Endothelial cell (in vitro differentiated cells): Measurements from ENCODE around the gene CCDC27. TPM values are rescaled to one million over a fixed set of nuclear protein-coding genes. Genes with fewer than 3 reads are reported as not detected.
"Not testable (repeated sequence)": the region's sequence is repeated elsewhere in the genome, so short reads cannot be mapped to it uniquely, and the experiment has no call there.

ENCODE experiments used
- DNase-seq: peaks from one replicate; pipeline ENCODE4 v3.0.0; 2021; ENCODE audit warnings: low spot score
- H3K27ac Mint-ChIP-seq: one replicate; pipeline ENCODE4 v1.8.0; 2021; ENCODE audit warnings: mixed read lengths, inconsistent platforms; ENCODE audit not compliant: unreplicated experiment
- H3K27me3 Mint-ChIP-seq: one replicate; pipeline ENCODE4 v1.8.0; 2021; ENCODE audit warnings: mild to moderate bottlenecking, moderate library complexity, mixed read lengths, inconsistent platforms; ENCODE audit not compliant: unreplicated experiment
- H3K36me3 Mint-ChIP-seq: one replicate; pipeline ENCODE4 v1.8.0; 2021; ENCODE audit warnings: mild to moderate bottlenecking, low read depth, mixed read lengths, inconsistent platforms; ENCODE audit not compliant: unreplicated experiment
- H3K4me1 Mint-ChIP-seq: one replicate; pipeline ENCODE4 v1.8.0; 2021; ENCODE audit warnings: mild to moderate bottlenecking, mixed read lengths, inconsistent platforms; ENCODE audit not compliant: unreplicated experiment
- H3K4me3 Mint-ChIP-seq: one replicate; pipeline ENCODE4 v1.8.0; 2021; ENCODE audit warnings: mild to moderate bottlenecking, mixed read lengths, inconsistent platforms; ENCODE audit not compliant: unreplicated experiment
- H3K9me3 Mint-ChIP-seq: one replicate; pipeline ENCODE4 v1.8.0; 2021; ENCODE audit warnings: mixed read lengths, inconsistent platforms; ENCODE audit not compliant: unreplicated experiment
- CTCF ChIP-seq: fragments of 200-600 bp; sonication (generic); IDR thresholded peaks from one replicate; pipeline ENCODE4 v1.5.0; 2021; ENCODE audit warnings: antibody characterized with exemption; ENCODE audit not compliant: unreplicated experiment
- total RNA-seq: library from RNA; stranded (reverse); fragmentation: NEBNext Ultra II Directional; extraction: Animal tissue kit (Norgen Biotek cat#: 25700); gene quantifications from one replicate; pipeline ENCODE4 v1.2.1, GENCODE V29; 2021; ENCODE audit not compliant: unreplicated experiment

CCDC27 gene
- total RNA-seq, 1 donor from 2014 or later, result not detected

GRCh38 chr1:3796215-3797061, 44.2 kb downstream of the CCDC27 start, which contains the start of gene LRRC47:
LRRC47 (minus strand) TSS chr1:3796498; CDS start chr1:3796476, 22 bp downstream.
- peaks cover 17% of the 10 kb centered on the region for H3K4me1 Mint-ChIP-seq
- peak; percentile 78 for DNase-seq
- H3K4me3 Mint-ChIP-seq, result peak within 1 kb of the TSS; percentile 92
- TF ChIP-seq CTCF, result no peak
- H3K27me3 Mint-ChIP-seq, result peaks cover 11% of the 10 kb centered on the region
- H3K27ac Mint-ChIP-seq, result peak within 1 kb of the TSS; percentile 18
- H3K36me3 Mint-ChIP-seq, result peaks cover 7% of the 10 kb centered on the region
- no peaks in the 10 kb centered on the region for H3K9me3 Mint-ChIP-seq

GRCh38 chr1:3799976-3800685, 47.9 kb downstream of the CCDC27 start:
- Mint-ChIP-seq H3K27ac (no peak overlapping the region), H3K4me3 (no peak overlapping the region)

DNA sequence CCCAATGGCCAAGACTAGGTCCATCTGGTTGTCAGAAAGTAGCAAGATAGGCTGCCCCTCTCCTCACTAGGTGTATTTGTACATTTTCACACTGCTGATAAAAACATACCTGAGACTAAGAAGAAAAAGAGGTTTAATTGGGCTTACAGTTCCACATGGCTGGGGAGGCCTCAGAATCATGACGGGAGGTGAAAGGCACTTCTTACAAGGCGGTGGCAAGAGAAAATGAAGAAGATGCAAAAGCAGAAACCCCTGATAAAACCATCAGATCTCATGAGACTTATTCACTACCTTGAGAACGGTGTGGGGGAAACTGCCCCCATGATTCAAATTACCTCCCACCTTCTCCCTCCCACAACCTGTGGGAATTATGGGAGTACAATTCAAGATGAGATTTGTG, 48.5 kb downstream of the CCDC27 start:
- H3K27me3 Mint-ChIP-seq, H3K4me1 Mint-ChIP-seq, H3K27ac Mint-ChIP-seq, H3K36me3 Mint-ChIP-seq, H3K9me3 Mint-ChIP-seq, DNase-seq, H3K4me3 Mint-ChIP-seq: not testable (repeated sequence)

More at GRCh38 chr1:3799976-3800685, 47.9 kb downstream of the CCDC27 start:
- Mint-ChIP-seq H3K27me3 (peaks cover 5% of the 10 kb centered on the region), H3K36me3 (no peaks in the 10 kb centered on the region), H3K4me1 (peaks cover 10% of the 10 kb centered on the region), H3K9me3 (peaks cover under 1% of the 10 kb centered on the region)
- DNase-seq, result no peak
- no peak for TF ChIP-seq CTCF

GRCh38 chr1:3803905-3804626, 51.8 kb downstream of the CCDC27 start:
- Mint-ChIP-seq H3K4me3 (no peak overlapping the region), H3K36me3 (peaks cover 4% of the 10 kb centered on the region), H3K27me3 (peaks cover 9% of the 10 kb centered on the region), H3K27ac (no peak overlapping the region), H3K9me3 (peaks cover 8% of the 10 kb centered on the region), H3K4me1 (no peaks in the 10 kb centered on the region)
- no peak for TF ChIP-seq CTCF
- DNase-seq, result no peak

GRCh38 chr1:3804627-3804944, 52.3 kb downstream of the CCDC27 start:
- H3K9me3 Mint-ChIP-seq, H3K4me3 Mint-ChIP-seq, H3K36me3 Mint-ChIP-seq, DNase-seq, H3K27ac Mint-ChIP-seq, H3K27me3 Mint-ChIP-seq, H3K4me1 Mint-ChIP-seq: not testable (repeated sequence)
